Mesendoderm (in vitro differentiated cells): ENCODE data around the gene MYO10.

Source experiments
- DNase-seq: peaks from one replicate; pipeline ENCODE4 v3.0.0; 2013
- H2AK5ac ChIP-seq: 2 replicates; pipeline ENCODE4 v1.6.1; 2013; ENCODE audit warnings: low read length, inconsistent platforms
- H2BK120ac ChIP-seq: 2 replicates; pipeline ENCODE4 v1.6.1; 2013; ENCODE audit warnings: low read depth, mild to moderate bottlenecking, low read length, moderate library complexity, mixed read lengths
- H2BK15ac ChIP-seq: replicated peaks from 2 replicates; pipeline ENCODE4 v1.6.1; 2013; ENCODE audit warnings: low read depth, mild to moderate bottlenecking, moderate library complexity
- H2BK5ac ChIP-seq: 2 replicates; pipeline ENCODE4 v1.6.1; 2013; ENCODE audit warnings: low read length, inconsistent platforms
- H3K18ac ChIP-seq: 2 replicates; pipeline ENCODE4 v1.6.1; 2013; ENCODE audit warnings: mild to moderate bottlenecking, low read length, mixed read lengths
- H3K23ac ChIP-seq: one replicate; pipeline ENCODE4 v1.6.1; 2013; ENCODE audit warnings: low read length
- H3K27ac ChIP-seq: 2 replicates; pipeline ENCODE4 v1.5.1; 2013; ENCODE audit warnings: low read depth, mild to moderate bottlenecking, inconsistent platforms, low read length, moderate library complexity
- H3K27me3 ChIP-seq: 2 replicates; pipeline ENCODE4 v1.6.1; 2013; ENCODE audit warnings: low read length, control low read depth, mild to moderate bottlenecking, inconsistent platforms; ENCODE audit not compliant: insufficient read depth, poor library complexity
- H3K36me3 ChIP-seq: 2 replicates; pipeline ENCODE4 v1.6.1; 2013; ENCODE audit warnings: low read length, inconsistent platforms; ENCODE audit not compliant: control insufficient read depth, insufficient read depth
- H3K4ac ChIP-seq: one replicate; pipeline ENCODE4 v1.6.1; 2013; ENCODE audit warnings: low read depth, mild to moderate bottlenecking, low read length, moderate library complexity
- H3K4me1 ChIP-seq: 2 replicates; pipeline ENCODE4 v1.6.1; 2013; ENCODE audit warnings: low read depth, low read length, inconsistent platforms; ENCODE audit not compliant: control insufficient read depth
- H3K4me2 ChIP-seq: 2 replicates; pipeline ENCODE4 v1.6.1; 2013; ENCODE audit warnings: low read length
- H3K4me3 ChIP-seq: 2 replicates; pipeline ENCODE4 v1.5.1; 2013; ENCODE audit warnings: mild to moderate bottlenecking, low read length
- H3K56ac ChIP-seq: one replicate; pipeline ENCODE4 v1.6.1; 2013; ENCODE audit warnings: low read length
- H3K79me1 ChIP-seq: 2 replicates; pipeline ENCODE4 v1.6.1; 2013; ENCODE audit warnings: low read length, inconsistent platforms
- H3K79me2 ChIP-seq: 2 replicates; pipeline ENCODE4 v1.6.1; 2013; ENCODE audit warnings: mild to moderate bottlenecking, low read length; ENCODE audit not compliant: control insufficient read depth, insufficient read depth
- H3K9ac ChIP-seq: 2 replicates; pipeline ENCODE4 v1.6.1; 2013; ENCODE audit warnings: low read length, inconsistent platforms
- H4K5ac ChIP-seq: one replicate; pipeline ENCODE4 v1.6.1; 2013; ENCODE audit warnings: low read length
- H4K8ac ChIP-seq: one replicate; pipeline ENCODE4 v1.6.1; 2013; ENCODE audit warnings: low read depth, mild to moderate bottlenecking, control low read depth, low read length, moderate library complexity
- WGBS: extraction: QIAGEN DNeasy Blood & Tissue Kit; methylation state at CpG from one replicate; pipeline ENCODE4 v1.1.7; 2013; ENCODE audit warnings: low lambda C conversion rate, missing lambda C conversion rate; ENCODE audit not compliant: insufficient coverage; ENCODE audit errors: extremely low coverage; 5-methylcytosine and 5-hydroxymethylcytosine counted together

Gene MYO10

GRCh38 chr5:16897284-16897704 lies 38.8 kb downstream of the MYO10 start:
- no peaks in the 10 kb centered on the region for H3K27me3 ChIP-seq
- no peak overlapping the region for H3K27ac ChIP-seq
- peaks cover 5% of the 10 kb centered on the region for H3K79me1 ChIP-seq
- H2BK5ac ChIP-seq = no peak overlapping the region
- H3K4me2 ChIP-seq = no peak overlapping the region
- H3K4me3 ChIP-seq = no peak overlapping the region
- H2BK15ac ChIP-seq = no peak overlapping the region
- H3K23ac ChIP-seq = no peak overlapping the region
- peaks cover 4% of the 10 kb centered on the region for H3K79me2 ChIP-seq
- no peak overlapping the region for H2AK5ac ChIP-seq
- peak overlapping the region; percentile 50 for H3K56ac ChIP-seq
- H3K4me1 ChIP-seq = peaks cover 37% of the 10 kb centered on the region
- WGBS = no CpG with 5 or more reads among the region's 7 CpGs
- no peak overlapping the region for H3K18ac ChIP-seq
- DNase-seq = peak; percentile 60
- H4K5ac ChIP-seq = no peak overlapping the region
- no peak overlapping the region for H3K4ac ChIP-seq
- no peak overlapping the region for H3K9ac ChIP-seq
- no peaks in the 10 kb centered on the region for H3K36me3 ChIP-seq
- H4K8ac ChIP-seq = no peak overlapping the region
- no peak overlapping the region for H2BK120ac ChIP-seq

GRCh38 chr5:16896767-16897166 lies 39.3 kb downstream of the MYO10 start:
- no peak overlapping the region for H3K23ac ChIP-seq
- peaks cover 39% of the 10 kb centered on the region for H3K4me1 ChIP-seq
- no peak overlapping the region for H2AK5ac ChIP-seq
- H4K8ac ChIP-seq = no peak overlapping the region
- H3K36me3 ChIP-seq = no peaks in the 10 kb centered on the region
- no peak overlapping the region for H3K9ac ChIP-seq
- no peak overlapping the region for H2BK120ac ChIP-seq
- H3K79me2 ChIP-seq = peaks cover 7% of the 10 kb centered on the region
- no peak overlapping the region for H3K4me3 ChIP-seq
- DNase-seq = no peak
- no peak overlapping the region for H3K4me2 ChIP-seq
- no peak overlapping the region for H2BK15ac ChIP-seq
- H3K56ac ChIP-seq = no peak overlapping the region
- no peak overlapping the region for H3K27ac ChIP-seq
- H3K27me3 ChIP-seq = no peaks in the 10 kb centered on the region
- H4K5ac ChIP-seq = no peak overlapping the region
- H3K18ac ChIP-seq = peak overlapping the region; percentile 47
- H2BK5ac ChIP-seq = no peak overlapping the region
- H3K79me1 ChIP-seq = peaks cover 7% of the 10 kb centered on the region
- no CpG with 5 or more reads among the region's 4 CpGs for WGBS
- no peak overlapping the region for H3K4ac ChIP-seq

GRCh38 chr5:16894236-16895057 lies 41.6 kb downstream of the MYO10 start:
- Histone ChIP-seq H2BK15ac (no peak overlapping the region), H2BK5ac (no peak overlapping the region), H3K4me1 (peaks cover 31% of the 10 kb centered on the region), H3K79me1 (peaks cover 8% of the 10 kb centered on the region), H3K9ac (no peak overlapping the region), H3K23ac (no peak overlapping the region), H2AK5ac (no peak overlapping the region), H3K4ac (no peak overlapping the region), H4K8ac (no peak overlapping the region), H3K36me3 (no peaks in the 10 kb centered on the region), H3K56ac (no peak overlapping the region), H2BK120ac (no peak overlapping the region), H3K27me3 (no peaks in the 10 kb centered on the region), H3K79me2 (peaks cover 7% of the 10 kb centered on the region), H3K27ac (no peak overlapping the region), H3K18ac (no peak overlapping the region), H3K4me2 (no peak overlapping the region), H3K4me3 (no peak overlapping the region), H4K5ac (no peak overlapping the region)
- DNase-seq = peak; percentile 82
- no CpG with 5 or more reads among the region's 13 CpGs for WGBS

- Histone ChIP-seq H3K4ac (no peak overlapping the region), H3K27me3 (no peaks in the 10 kb centered on the region), H3K4me1 (peaks cover 26% of the 10 kb centered on the region), H3K27ac (no peak overlapping the region), H3K56ac (no peak overlapping the region), H2BK120ac (no peak overlapping the region), H3K36me3 (no peaks in the 10 kb centered on the region), H3K4me2 (no peak overlapping the region), H2BK15ac (no peak overlapping the region), H3K79me2 (peaks cover 10% of the 10 kb centered on the region), H4K5ac (no peak overlapping the region), H3K18ac (no peak overlapping the region), H2BK5ac (no peak overlapping the region), H4K8ac (no peak overlapping the region), H2AK5ac (no peak overlapping the region), H3K9ac (no peak overlapping the region), H3K4me3 (no peak overlapping the region), H3K23ac (no peak overlapping the region), H3K79me1 (peaks cover 11% of the 10 kb centered on the region)
- no CpG with 5 or more reads among the region's 8 CpGs for WGBS
- DNase-seq = no peak
Observed at GRCh38 chr5:16891033-16891432, 45.1 kb downstream of the MYO10 start.

- Histone ChIP-seq H3K4ac (no peak overlapping the region), H4K5ac (no peak overlapping the region), H2BK120ac (no peak overlapping the region), H3K36me3 (no peaks in the 10 kb centered on the region), H3K27ac (no peak overlapping the region), H3K9ac (no peak overlapping the region), H3K4me1 (peaks cover 19% of the 10 kb centered on the region), H3K27me3 (no peaks in the 10 kb centered on the region), H2BK15ac (no peak overlapping the region), H3K79me2 (peaks cover 11% of the 10 kb centered on the region), H3K56ac (no peak overlapping the region), H3K79me1 (peaks cover 15% of the 10 kb centered on the region), H2BK5ac (no peak overlapping the region), H3K23ac (peak overlapping the region; percentile 30), H4K8ac (no peak overlapping the region), H2AK5ac (no peak overlapping the region), H3K18ac (no peak overlapping the region), H3K4me2 (no peak overlapping the region), H3K4me3 (no peak overlapping the region)
- no peak for DNase-seq
- WGBS = 100% methylated on average over 1 of the region's 5 CpGs
Observed at GRCh38 chr5:16889972-16890519, 46.0 kb downstream of the MYO10 start.
